Activated CD4-positive, alpha-beta T cell treated with anti-CD3 and anti-CD28 coated beads, Interleukin-2, amount 50 U/mL, for 24 hours (primary cell): ENCODE data around the gene CDH24.
A peak's percentile ranks its signal among the peaks of the same experiment; 100 is the strongest.

Experiments used
- DNase-seq, 2 donors: peaks; one replicate each; pipeline ENCODE4 v3.0.0-alpha.2; 2020; ENCODE audit warnings: low read depth in 1 of 2, low spot score in 1 of 2

Gene CDH24

GRCh38 chr14:23090254-23090636 lies 32.9 kb upstream of the CDH24 start:
- DNase-seq = no peak

DNA sequence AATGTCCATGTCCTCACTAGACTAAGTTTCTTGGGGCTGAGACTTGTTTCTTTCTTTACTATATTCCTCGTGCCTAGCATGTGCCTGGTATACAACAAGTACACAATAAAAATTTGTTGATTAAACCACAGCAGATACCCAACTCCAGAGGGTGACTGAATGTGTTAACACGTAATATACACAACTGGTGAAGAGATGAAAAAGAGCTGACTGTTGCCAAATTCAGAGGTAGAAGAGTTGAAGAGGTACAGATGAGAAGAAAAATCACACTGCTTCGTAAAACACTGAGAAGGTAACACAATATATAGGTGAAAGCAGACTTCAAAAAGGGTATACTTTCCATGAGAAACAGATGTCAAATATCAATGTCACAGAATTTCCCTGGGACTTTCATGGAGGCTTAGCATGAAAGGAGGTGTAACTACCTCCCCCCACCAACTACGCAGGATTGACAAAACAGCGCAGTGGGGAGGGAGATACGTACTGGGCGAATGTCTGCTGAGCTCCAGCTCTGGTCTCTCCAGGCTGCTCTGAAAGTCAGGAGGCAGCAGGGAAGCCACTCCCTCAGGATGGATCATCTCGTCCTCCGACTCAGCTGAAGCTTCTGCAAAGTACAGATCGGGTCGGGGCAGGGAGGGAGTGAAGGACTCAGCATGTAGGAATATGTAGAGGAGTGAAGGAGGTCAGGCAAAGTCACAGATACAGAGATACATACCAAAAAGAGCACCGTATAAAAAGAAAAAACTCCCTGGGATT lies 32.4 kb upstream of the CDH24 start:
- no peak for DNase-seq

DNA sequence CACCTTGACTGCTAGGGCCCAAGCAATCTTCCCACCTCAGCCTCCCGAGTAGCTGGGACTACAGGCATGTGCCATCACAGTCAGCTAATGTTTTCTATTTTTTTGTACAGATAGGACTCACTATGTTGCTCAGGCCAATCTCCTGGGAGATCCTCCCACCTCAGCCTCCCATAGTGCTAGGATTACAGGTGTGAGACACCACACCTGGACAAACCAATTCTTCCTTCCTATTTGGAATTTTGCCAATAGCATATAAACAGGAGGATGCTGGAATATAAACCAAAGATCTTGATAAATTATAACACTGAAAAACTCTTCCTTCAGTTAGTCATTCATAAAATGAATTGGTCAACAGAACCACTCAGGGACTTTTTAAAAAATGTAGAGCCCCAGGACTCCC lies 29.2 kb upstream of the CDH24 start:
- DNase-seq = no peak

DNA sequence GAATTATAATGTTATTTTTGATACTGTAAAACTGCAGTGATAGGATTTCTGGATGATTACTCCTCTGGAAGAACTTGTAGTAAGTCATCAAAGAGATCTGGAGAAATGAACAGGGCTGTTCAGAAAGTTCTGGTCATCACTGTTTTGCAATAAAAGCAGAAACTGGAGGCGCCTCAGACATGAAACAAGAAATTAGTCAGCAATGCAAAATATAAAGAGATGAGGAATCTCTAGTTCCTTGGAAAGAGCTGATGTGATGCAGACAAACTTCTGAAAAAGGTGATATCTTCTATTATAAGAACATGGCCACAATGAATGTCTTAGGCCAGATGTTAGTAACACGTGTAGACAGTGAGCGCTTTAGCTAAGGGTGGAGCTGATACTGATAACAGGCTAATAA lies 28.1 kb upstream of the CDH24 start:
- DNase-seq = no peak

GRCh38 chr14:23080474-23080873 lies 23.2 kb upstream of the CDH24 start:
- no peak for DNase-seq

DNA sequence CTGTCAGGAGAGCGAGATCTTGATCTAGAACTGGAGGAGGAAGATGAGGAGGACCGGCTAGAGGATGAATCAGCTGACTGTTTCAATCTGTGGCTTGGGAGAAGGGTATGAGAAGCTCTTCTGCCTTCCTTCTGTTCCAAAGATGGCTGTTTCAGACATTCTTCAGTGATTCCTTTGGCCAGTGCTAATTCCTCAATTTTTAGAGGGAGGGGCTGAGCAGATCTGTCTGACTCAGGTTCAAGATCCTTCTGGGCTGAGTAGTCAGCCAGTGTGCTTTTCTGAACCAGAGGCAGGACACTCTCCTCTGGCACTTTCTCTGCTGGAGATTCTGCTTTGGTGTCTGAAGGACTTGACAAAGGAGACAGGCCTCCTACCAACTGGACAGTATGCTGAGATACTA lies 22.4 kb upstream of the CDH24 start:
- DNase-seq = no peak

DNA sequence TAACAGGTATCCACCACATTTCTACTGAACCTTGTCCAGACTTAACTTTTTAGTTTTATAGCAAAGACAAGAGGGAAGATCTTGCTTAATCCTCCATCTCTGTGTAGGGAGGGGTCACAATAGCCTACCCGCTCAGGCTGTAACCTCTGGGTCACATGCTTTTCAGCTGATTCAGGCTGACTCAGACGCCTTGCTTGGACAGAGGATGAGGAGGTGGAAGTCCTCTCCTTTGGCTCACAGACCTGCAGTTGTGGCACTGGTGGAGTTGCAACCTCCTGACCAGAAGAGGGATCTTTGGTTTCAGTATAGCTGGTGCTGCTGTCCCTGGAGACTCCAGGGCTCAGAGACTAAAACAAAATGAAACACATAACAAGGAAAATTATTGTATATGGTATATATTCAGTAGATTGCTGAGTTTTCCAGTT lies 21.4 kb upstream of the CDH24 start:
- no peak for DNase-seq

DNA sequence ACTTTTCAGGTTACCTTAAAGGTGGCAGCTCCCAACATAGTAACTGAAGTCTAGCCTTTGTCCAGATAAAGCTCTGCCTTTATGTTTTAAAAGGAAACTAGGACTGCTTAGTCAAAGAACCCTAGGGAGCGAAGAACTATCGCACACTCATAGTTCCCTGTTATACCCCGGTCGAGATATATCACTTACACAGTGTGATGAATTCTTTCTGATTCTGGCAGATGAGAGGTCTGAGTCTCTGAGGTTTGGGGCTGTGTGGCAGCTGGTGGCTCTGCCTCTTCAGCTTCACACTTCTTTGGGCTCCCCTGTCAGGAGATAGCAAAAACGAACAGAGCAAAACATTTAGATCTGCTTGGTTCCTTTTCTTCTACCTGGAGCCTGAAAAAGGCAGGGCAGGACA lies 20.6 kb upstream of the CDH24 start:
- no peak for DNase-seq

DNA sequence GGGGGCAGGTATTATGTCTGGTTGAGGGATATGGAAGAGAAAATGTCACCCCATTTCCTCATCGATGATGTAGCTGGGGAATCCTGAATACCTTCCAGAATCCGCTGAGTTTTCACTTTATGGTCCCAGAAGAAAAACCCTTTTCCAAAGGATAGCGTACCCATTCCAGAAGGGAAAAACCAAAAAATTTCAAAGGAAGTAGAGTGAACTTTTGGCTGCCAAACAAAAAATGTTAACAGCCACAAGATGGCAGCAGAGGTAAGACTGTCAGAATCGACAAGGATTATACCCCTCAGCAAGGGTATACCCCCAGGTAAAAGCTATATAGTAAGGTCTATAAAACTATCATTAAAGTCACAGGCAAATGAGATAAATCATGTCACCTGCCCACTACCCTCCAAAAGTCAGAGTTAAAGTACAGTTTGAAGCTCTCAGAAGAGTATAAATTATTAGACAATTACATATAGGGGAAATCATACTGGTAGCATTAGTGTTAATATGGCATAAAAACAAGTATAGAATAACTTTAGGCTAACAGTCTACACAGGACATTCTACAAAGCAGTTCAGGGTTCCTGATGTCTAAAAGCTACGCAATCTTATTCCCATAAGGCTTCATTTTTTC lies 19.6 kb upstream of the CDH24 start:
- peak in 1 of 2 donors; percentile 25 for DNase-seq

DNA sequence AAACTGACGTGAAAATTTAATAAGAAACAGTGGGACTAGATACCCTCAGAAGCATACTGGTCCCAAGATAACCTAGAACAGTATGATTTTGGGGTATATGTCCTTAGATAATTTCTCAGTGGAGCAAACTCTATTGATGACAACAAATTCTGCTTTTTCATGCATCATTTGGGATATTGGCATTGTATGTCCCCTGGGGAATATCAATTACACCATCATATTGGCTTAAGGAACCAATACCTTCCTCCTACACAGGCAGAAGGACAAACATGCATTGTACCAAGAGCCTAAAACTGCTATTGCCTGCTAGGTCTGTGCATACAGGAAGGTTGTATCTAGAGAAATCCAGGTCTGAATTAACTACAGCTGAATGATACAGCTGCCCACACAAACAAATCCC lies 17.6 kb upstream of the CDH24 start:
- no peak for DNase-seq

GRCh38 chr14:23071921-23072539 lies 14.7 kb upstream of the CDH24 start:
- no peak for DNase-seq

DNA sequence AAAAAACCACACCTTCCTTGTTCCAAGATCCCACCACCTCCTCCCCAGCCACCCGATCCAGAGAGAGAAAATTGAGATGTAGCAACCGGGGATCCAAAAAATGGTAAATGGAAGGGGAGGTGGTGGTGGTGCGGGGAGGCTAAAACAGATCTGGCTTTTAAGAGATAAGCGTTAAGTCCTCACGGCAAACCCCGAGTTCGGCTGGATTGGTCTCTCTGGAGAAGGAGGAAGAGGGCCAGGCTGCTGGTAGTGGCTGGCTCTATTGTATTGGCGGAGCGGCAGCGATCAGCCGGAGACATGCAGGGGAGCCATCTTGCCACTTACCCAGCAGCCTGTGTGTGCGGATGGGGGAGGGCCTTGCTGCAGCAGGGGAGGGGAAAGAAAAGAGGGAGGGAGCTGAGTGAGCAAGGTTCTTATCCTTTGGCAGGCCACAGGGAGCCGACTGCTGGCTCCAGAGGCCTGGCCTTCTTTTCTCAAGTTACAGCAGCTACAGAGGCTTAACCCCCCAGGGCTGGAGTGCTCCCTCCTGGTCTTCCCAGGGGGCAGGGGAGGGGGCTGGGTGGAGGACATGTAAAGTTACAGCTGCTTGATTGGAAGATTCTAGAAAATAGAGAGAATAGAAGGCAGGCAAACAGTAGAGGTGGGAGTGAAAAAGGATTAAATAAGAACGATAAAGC lies 14.1 kb upstream of the CDH24 start:
- peak; percentile 55 to 78 for DNase-seq

DNA sequence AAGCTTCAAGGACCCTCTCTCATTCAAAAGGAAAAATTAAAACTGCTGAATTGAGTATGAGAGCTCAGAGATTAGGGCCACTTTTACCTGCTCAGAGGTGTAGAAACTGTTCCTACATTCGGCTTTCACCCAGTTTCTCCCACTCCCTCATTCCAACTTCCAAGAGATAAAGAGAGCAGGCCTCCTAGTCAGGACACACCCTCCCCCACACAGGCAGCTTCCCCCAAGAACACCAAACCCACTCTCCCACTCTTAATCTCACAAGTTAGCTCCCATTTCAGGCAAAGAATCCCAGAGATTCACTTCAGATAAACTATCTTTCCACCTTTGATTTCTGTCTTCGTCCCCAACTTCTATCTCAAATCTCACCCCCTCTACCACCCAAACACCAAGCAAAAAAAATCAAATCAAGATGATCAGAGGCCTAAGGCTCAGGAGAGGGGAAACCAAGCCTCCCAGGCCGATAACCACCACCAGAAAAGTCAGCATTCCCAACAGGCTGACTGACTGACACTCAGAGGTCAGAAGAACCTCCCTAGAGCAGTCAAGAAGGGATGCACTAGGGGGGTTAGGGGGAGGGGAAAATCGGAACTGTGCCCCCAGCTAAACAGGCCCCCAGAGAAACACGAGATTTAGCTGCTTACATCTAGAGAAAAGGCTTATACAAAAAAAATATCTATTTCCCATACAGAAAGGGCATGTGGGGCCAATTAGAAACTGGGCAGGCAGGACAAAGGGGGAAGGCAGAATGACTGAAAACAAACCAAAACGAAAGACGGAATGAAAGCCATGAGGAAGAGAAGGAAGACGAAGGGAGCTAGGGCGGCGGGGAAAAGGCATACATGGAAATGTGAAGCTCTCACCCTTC lies 13.2 kb upstream of the CDH24 start:
- DNase-seq = no peak

DNA sequence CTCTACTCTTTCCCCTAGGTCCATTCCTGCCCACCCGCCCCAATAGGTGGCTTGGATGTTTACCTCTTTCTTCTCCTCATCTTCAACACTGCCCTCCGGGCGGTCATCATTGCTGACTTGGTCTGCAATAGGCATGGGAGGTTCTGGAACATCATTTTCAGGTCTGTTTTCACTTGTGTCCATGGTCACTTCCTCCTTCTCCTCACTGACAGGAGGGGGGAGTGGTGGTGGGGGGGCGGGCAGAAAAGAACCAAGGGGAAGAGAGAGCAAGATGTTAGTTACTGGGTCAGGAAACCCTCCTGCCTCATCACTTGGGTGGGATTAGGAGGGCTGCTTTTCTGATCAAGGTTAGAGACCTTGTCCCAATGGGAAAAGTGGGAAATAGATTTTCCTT lies 12.1 kb upstream of the CDH24 start:
- DNase-seq = no peak

DNA sequence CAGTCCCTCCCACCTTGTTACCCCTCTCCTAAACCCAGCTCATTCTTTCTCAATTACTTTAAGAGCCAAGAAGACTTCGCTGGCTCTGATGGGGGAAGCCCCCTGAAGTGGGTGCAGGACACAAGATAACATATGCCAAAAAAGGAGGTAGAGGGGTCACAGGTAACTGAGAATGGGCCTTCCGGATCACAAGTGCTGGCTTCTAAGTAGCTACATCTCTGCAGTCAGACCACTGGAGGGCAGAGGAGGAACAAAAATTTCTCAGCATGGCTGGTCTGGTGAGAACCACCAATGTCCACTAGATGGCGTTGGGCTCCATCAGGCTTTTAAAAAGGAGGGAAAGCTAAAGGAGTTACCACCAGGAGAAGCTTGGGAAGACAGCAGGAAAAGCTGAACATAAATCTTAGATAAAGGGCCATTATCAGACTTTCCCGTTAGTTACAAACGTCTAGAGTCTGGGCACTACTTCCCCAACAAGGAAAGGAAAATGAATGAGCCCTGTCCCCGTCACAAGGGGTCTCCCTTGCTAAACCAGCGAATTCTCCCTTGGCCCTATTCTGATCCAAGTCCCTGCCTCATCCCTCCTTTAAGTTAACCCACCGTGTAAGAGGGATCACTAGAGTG lies 11.6 kb upstream of the CDH24 start:
- peak; percentile 35 to 76 for DNase-seq

GRCh38 chr14:23067847-23068788 lies 10.8 kb upstream of the CDH24 start:
- no peak for DNase-seq

GRCh38 chr14:23066855-23067744 lies 9.8 kb upstream of the CDH24 start:
- DNase-seq = no peak

- DNase-seq = no peak
Measured at GRCh38 chr14:23066368-23066767, 9.0 kb upstream of the CDH24 start.
